Peyer's patch (tissue), 4 donors: ENCODE results near the gene INPP5A.
A peak's percentile ranks its signal among the peaks of the same experiment; 100 is the strongest.

Source experiments
- POLR2A ChIP-seq, 2 donors: fragments of 450-650 bp; IDR thresholded peaks; one replicate each; pipeline ENCODE4 v1.5.1; 2017; ENCODE audit warnings: antibody characterized with exemption in 2 of 2, mild to moderate bottlenecking in 2 of 2, moderate library complexity in 2 of 2
- TF ChIP-seq, protein P1 (sequence below), 6 experiments: fragments of 450-650 bp in 4 of 6; fragments of 200-600 bp in 2 of 6; sonication (generic) in 1 of 6; IDR thresholded peaks; one replicate each; pipeline ENCODE4 v1.5.1; 2017 to 2019; ENCODE audit warnings: antibody characterized with exemption in 6 of 6, mild to moderate bottlenecking in 3 of 6, moderate library complexity in 1 of 6

DNA sequence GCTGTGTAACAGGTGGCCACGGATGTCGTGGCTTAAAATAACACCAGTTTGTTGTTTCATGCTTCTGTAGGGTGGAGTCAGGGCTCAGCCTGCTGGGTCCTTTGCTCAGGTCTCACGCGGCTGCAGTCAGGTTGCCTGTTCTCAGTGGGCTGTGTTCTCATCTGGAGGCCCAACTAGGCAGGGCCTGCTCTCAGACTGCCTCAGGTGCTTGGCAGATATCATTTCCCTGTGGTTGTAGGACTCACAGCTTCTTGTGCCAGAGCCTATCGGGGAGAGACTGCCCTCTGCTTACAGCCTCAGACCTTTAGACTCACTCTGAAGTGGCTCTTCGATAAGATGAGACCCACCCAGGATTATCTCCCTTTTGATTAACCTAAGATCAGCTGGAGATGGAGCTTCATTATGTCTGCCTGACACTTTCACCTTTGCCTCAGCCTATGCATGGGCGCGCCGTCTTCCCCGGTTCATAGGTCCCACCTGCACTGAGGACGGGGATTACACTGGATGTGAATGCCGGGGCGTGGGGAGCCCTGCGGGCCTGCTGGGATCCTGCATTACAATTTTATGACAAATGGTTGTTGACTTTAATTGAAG lies 55.3 kb downstream of the INPP5A start:
- TF ChIP-seq, protein P1, sequence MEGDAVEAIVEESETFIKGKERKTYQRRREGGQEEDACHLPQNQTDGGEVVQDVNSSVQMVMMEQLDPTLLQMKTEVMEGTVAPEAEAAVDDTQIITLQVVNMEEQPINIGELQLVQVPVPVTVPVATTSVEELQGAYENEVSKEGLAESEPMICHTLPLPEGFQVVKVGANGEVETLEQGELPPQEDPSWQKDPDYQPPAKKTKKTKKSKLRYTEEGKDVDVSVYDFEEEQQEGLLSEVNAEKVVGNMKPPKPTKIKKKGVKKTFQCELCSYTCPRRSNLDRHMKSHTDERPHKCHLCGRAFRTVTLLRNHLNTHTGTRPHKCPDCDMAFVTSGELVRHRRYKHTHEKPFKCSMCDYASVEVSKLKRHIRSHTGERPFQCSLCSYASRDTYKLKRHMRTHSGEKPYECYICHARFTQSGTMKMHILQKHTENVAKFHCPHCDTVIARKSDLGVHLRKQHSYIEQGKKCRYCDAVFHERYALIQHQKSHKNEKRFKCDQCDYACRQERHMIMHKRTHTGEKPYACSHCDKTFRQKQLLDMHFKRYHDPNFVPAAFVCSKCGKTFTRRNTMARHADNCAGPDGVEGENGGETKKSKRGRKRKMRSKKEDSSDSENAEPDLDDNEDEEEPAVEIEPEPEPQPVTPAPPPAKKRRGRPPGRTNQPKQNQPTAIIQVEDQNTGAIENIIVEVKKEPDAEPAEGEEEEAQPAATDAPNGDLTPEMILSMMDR (IDR thresholded peaks at IDR 0.05), result no peak
- peak; percentile 49 to 82 for TF ChIP-seq POLR2A (IDR thresholded peaks at IDR 0.05)
